T1000 (cell line): ENCODE measurements around the gene LMNTD1.
"Not testable (repeated sequence)": the region's sequence is repeated elsewhere in the genome, so short reads cannot be mapped to it uniquely, and the experiment has no call there.

ENCODE experiments used
- DNase-seq: peaks from one replicate; lab custom pipeline; 2025; ENCODE audit warnings: mixed read lengths; lab: John Stamatoyannopoulos, UW

LMNTD1 gene

GRCh38 chr12:25433024-25433423, 120.1 kb downstream of the LMNTD1 start:
- no peak for DNase-seq

- no peak for DNase-seq
Measured at GRCh38 chr12:25427337-25428249, 125.5 kb downstream of the LMNTD1 start.

GRCh38 chr12:25426821-25427220, 126.3 kb downstream of the LMNTD1 start:
- DNase-seq, result not testable (repeated sequence)
